ENCODE results near the gene EML4. TPM values are rescaled to one million over a fixed set of nuclear protein-coding genes. Genes with fewer than 3 reads are reported as not detected.

The EML4 gene
- total RNA-seq, 2 donors from 2014 or later, result 32.8 to 59.9 TPM

DNA sequence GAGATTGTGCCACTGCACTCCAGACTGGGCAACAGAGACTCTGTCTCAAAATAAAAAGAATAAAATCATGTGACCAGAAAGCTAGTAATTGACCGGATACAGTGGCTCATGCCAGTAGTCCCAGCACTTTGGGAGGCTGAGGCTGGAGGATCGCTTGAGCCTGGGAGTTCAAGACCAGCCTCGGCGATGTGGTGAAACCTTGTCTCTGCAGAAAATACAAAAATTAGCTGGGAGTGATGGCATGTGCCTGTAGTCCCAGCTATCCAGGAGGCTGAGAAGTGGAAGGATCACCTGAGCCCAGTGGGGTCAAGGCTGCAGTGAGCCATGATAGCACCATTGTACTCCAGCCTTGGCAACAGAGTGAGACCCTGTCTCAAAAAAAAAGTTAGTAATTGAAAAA, 155.1 kb downstream of the EML4 start:
- DNase-seq (ENCODE audit: low spot score), result no peak
- H3K27me3 ChIP-seq (replicated peaks; ENCODE audit: insufficient read depth), result no peaks in the 10 kb centered on the region
- no peak for ATAC-seq (ENCODE audit: insufficient number of reproducible peaks, low FRiP score, low read depth)
- H3K36me3 ChIP-seq, result peaks cover 7% of the 10 kb centered on the region
- no peak overlapping the region for H3K27ac ChIP-seq
- no peaks in the 10 kb centered on the region for H3K9me3 ChIP-seq
- H3K4me3 ChIP-seq, result no peak overlapping the region
- H3K4me1 ChIP-seq (ENCODE audit: control insufficient read depth in 1 of 2, low read depth in 2 of 2), result no peaks in the 10 kb centered on the region
- no peak for TF ChIP-seq CTCF (IDR thresholded peaks at IDR 0.05)

DNA sequence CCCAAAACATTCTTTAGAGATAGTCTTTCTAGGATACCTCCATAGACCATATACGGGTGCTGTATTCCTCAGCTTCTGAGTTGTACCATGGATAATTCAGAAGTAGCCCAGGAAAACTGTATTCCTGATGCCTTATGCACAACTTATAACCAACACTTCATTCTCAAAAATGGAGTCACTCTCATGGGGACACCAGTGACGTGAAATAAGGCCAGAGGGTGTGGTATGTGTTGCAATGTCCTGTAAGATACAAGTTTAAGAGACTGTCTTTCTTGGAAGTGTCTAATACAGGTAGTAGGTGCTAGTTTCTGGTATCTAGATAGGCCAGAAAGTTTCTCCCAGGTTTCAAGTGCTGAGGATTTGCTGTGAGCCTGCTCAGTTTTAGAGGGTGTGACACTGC, 155.8 kb downstream of the EML4 start:
- peaks cover 9% of the 10 kb centered on the region for H3K36me3 ChIP-seq
- no peak for TF ChIP-seq CTCF (IDR thresholded peaks at IDR 0.05)
- no peak for DNase-seq (ENCODE audit: low spot score)
- H3K9me3 ChIP-seq, result no peaks in the 10 kb centered on the region
- H3K4me1 ChIP-seq (ENCODE audit: control insufficient read depth in 1 of 2, low read depth in 2 of 2), result peaks cover 3% of the 10 kb centered on the region in 2 donors
- no peak overlapping the region for H3K4me3 ChIP-seq
- no peaks in the 10 kb centered on the region for H3K27me3 ChIP-seq (replicated peaks; ENCODE audit: insufficient read depth)
- H3K27ac ChIP-seq, result no peak overlapping the region
- no peak for ATAC-seq (ENCODE audit: insufficient number of reproducible peaks, low FRiP score, low read depth)

DNA sequence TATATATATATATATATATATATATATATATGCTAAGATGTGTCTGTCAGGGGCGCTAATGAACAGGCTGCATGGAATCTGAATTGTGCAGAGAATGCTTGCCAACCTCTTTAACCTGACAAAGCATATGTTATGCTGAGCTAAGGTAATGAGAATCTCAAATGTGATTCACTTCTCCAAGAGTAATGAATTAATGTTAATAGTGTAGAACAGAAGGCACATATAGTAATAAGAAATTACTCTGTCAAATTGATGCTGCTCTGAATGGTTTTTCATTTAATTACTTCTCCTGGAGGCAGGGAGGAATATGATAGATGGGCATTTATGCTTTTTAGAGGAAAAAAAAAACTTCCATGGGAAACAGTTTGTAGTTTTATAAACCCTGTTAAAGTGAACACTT, 156.5 kb downstream of the EML4 start:
- Histone ChIP-seq H3K4me1 (ENCODE audit: control insufficient read depth in 1 of 2, low read depth in 2 of 2) (peaks cover 8 to 9% of the 10 kb centered on the region in 2 donors), H3K36me3 (peaks cover 12% of the 10 kb centered on the region), H3K27ac (no peak overlapping the region), H3K9me3 (no peaks in the 10 kb centered on the region), H3K4me3 (no peak overlapping the region), H3K27me3 (replicated peaks; ENCODE audit: insufficient read depth) (no peaks in the 10 kb centered on the region)
- no peak for ATAC-seq (ENCODE audit: insufficient number of reproducible peaks, low FRiP score, low read depth)
- no peak for TF ChIP-seq CTCF (IDR thresholded peaks at IDR 0.05)
- no peak for DNase-seq (ENCODE audit: low spot score)

- Histone ChIP-seq H3K27me3 (replicated peaks; ENCODE audit: insufficient read depth) (no peaks in the 10 kb centered on the region), H3K9me3 (no peaks in the 10 kb centered on the region), H3K27ac (no peak overlapping the region), H3K36me3 (peaks cover 8% of the 10 kb centered on the region), H3K4me1 (ENCODE audit: control insufficient read depth in 1 of 2, low read depth in 2 of 2) (peaks cover 12 to 16% of the 10 kb centered on the region in 2 donors), H3K4me3 (no peak overlapping the region)
- DNase-seq (ENCODE audit: low spot score), result no peak
- TF ChIP-seq CTCF (IDR thresholded peaks at IDR 0.05), result no peak
- no peak for ATAC-seq (ENCODE audit: insufficient number of reproducible peaks, low FRiP score, low read depth)
Measured at GRCh38 chr2:42327125-42327524, 158.0 kb downstream of the EML4 start.

DNA sequence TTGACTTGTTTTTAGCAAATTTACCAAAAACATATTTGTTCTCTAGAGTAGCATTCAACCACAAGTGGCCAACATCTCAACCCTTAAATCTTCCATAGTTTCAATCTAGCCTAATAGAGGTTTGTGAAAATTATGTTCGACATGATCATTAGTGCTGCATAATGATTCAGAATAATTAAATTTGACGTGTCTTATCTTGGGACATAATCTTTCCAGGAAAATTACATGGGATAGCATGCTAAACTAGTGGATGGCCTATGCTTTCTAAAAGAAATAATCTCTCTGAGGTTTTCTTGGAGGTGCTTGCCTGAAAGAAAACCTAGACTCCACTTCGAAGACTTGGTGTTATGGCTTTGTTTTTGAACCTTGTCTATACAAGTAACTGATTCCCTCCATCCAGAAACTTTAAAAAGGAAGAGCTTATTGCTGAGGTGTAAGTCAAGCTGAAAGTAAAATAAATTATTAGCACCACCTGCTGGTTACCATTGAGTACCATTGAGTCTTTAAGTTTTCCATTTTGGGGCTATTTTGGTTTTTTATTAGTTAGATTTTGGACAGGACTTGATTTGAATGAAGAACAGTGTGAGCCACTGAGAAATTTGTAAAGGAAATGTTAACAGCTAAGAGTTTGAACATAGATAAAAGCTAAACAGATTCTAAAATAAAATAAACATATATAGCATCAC, 159.1 kb downstream of the EML4 start:
- Histone ChIP-seq H3K4me1 (ENCODE audit: control insufficient read depth in 1 of 2, low read depth in 2 of 2) (peaks cover 12 to 16% of the 10 kb centered on the region in 2 donors), H3K36me3 (peaks cover 17% of the 10 kb centered on the region), H3K27ac (no peak overlapping the region), H3K9me3 (no peaks in the 10 kb centered on the region), H3K27me3 (replicated peaks; ENCODE audit: insufficient read depth) (no peaks in the 10 kb centered on the region), H3K4me3 (no peak overlapping the region)
- TF ChIP-seq CTCF (IDR thresholded peaks at IDR 0.05), result peak; percentile 44
- DNase-seq (ENCODE audit: low spot score) (no peak), ATAC-seq (ENCODE audit: insufficient number of reproducible peaks, low FRiP score, low read depth) (no peak)
